ENCODE data around the gene KDM7A.

GRCh38 chr7:140054751-140055150 lies 122.0 kb downstream of the KDM7A start:
- no peak for TF ChIP-seq CTCF (IDR thresholded peaks at IDR 0.05)
- no peak for TF ChIP-seq POLR2A (IDR thresholded peaks at IDR 0.05)

All from Peyer's patch (tissue), 4 donors.